NCI-H146 (cell line): ENCODE data around the gene PTGS1.
"Not testable (repeated sequence)": the region's sequence is repeated elsewhere in the genome, so short reads cannot be mapped to it uniquely, and the experiment has no call there.

ENCODE experiments used
- DNase-seq: peaks from one replicate; lab custom pipeline; 2025; lab: John Stamatoyannopoulos, UW

The PTGS1 gene

GRCh38 chr9:122370869-122371755, at the start of gene PTGS1:
Gene PTGS1 (plus strand): TSS chr9:122371024. CDS start chr9:122371085, 61 bp downstream.
- DNase-seq = peak; percentile 39

DNA sequence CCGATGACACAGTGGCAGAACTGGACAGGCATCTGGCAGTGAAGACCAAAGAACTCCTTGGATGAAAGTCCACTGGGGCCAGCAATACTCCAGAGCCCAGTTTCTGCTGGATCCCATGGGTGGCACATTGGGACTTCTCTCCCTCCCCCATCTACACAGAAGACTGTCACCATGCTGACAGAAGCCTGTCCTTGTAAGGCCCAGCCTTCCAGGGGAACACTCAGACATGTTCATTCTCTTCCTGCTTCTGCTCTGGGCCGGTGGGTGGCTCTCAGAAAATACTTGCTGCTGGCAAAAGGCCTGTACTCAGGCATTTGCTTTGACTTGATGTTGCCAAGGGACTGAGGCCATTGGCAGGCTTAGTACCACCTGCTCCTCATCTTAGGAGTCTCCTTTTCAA, 48.3 kb upstream of the PTGS1 start:
- no peak for DNase-seq

GRCh38 chr9:122324665-122325064, 46.2 kb upstream of the PTGS1 start:
- DNase-seq = not testable (repeated sequence)

DNA sequence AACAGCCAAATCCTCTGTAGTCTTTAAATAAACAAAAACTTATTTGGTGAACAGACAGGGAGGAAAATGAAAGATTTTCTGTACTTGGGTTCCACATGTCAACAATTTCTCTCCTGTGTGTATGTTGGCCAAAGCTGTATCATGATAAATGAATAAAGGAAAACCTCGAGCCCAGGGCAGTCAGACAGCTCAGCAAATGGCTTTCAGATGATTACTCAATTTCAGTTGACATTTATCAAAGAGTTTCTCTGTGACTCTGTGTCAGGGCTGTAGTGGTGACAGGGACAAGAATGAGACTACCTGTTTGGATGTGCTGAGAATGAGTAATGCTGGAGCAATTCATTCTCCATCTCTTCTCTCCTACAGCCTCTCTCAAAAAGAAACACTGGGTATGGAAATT, 45.7 kb upstream of the PTGS1 start:
- DNase-seq = no peak

GRCh38 chr9:122327175-122327574, 43.6 kb upstream of the PTGS1 start:
- DNase-seq = no peak

DNA sequence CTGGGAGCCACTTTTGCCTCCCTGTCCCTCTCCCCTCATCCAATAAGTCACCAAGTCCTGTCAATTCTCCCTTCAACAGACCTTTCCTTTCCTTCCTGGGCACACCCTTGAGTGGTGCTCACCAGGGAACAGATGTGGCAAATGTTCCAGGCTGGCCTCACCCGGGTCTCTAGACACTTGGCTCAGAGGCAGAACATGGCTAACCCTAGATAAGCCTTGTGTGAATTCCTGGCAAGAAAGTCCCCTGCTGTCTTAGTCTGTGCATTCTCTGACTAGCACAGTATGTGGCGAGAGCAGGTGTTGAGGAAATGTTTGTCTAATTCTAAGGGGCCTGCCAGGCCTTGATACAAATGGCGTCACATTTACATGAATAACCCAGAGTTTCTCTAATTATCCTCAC, 41.2 kb upstream of the PTGS1 start:
- peak; percentile 79 for DNase-seq

- not testable (repeated sequence) for DNase-seq
Observed at GRCh38 chr9:122330466-122330865, 40.4 kb upstream of the PTGS1 start.

DNA sequence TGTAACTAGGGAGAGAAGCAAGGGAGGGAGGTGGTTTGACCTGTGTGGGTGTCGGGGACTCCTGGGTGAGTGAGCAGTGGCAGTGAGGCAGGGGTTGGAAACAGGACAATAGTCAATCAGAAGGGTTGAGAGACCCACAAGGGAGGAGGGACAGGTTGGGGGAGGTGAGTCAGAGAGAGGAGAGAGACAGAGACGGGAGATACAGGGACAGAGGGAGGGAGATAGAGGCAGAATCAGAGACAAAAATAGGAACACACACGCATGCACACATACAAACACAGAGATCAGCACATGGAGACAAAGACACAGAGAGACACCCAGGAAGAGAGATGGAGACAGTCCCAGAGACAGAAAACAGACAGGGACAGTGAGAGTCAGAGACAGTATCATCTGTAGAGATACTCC, 39.3 kb upstream of the PTGS1 start:
- no peak for DNase-seq

DNA sequence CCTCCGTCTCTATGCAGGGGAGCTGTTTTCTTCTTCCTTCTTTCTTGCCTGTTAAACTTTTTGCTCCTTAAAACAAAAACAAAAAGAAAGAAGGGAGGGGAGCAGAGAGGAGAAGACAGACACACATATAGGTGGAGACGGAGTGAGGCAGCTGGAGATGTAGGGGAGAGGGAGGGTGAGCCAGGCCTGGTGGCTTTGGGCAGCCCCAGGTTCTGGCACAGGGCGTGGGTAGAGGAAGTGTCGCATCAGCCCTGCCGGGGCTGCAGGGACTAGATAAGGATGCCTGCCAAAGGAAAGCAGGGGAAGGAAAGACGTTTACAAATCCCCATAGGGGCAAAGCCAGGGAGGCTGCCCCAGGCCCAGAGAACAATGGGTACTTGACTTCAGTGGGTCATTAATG, 38.7 kb upstream of the PTGS1 start:
- DNase-seq = no peak

- DNase-seq = no peak
Observed at GRCh38 chr9:122332644-122333043, 38.2 kb upstream of the PTGS1 start.

DNA sequence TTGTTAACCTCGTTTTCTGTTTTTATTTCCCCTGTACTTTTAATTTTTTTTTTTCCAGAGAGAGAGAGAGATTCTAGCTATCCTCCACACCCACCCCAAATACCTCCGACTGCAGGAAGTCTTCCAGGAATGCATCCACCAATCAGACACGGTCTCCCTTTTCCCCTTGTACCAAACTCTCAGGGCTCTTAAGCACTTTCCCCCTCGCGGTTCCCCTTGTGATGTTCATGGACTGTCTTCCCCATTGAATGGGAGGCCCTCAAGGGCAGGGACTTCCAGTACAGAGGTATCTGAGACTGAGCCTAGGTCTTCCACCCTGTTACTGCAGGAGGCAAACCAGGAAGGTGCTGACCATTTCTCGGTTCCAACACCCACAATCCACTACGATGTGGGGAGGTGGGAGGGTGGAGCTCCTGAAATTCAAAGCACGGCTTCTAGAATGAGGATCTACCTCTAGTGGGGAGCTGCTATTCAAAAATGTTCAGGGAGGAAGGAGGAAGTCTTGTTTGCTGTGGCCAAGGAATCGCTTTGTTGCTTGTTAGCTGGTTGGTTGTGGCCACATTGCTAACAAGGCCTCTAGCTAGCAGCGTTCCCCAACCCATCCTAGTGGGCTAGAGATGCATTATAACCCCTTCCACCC, 37.5 kb upstream of the PTGS1 start:
- no peak for DNase-seq

GRCh38 chr9:122334916-122335315, 35.9 kb upstream of the PTGS1 start:
- DNase-seq = no peak

DNA sequence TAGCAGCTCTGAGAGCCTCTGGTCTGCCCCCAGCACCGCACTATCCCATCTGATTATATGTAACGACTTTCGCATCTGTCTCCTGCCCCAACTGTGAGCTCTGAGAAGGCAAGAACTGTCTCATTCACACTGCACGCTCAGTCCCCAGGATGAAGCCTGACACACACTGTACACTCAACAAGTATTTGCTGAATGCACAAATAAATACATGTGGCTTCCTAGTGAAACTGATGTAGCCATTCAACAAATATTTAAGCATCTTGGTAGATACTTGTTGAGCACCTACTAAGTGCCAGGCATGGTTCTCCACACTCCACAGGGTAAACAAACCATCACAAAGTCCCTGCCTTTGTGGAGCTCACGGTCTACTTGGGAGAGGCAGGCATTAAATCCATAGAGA, 34.6 kb upstream of the PTGS1 start:
- DNase-seq = no peak

DNA sequence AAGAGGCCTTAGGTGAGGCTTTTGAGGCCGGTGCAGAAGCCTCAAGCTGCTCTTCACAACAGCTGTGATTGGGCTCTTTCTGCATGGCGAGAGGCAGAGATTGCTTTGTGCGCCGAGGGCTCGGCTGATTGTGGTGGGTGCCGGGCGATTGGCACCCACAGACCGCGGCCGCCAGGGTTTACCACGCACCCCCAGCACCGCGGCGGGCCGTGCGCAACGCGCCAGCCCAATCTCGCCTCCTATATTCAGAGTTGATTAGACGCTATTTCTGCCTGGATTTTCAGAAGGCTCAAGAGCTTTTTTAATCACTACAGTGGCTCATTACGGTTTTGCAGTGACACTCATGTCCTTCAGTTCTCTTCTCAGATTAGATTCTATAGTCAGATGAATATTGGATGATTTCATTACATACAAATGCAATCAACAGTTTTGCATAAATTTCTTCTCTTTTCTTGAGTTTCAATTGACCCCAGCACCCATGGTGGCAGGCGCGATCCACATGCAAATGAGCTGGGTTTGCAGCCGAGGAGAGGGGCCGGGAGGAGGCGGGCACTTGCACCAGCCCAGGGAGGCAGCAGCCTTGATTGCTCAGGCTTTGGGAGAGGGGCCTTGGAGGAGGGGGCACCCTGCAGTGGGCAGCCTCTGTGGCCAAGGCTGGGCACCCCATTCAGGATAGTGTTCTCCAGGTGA, 33.8 kb upstream of the PTGS1 start:
- no peak for DNase-seq

- DNase-seq = peak; percentile 24
Observed at GRCh38 chr9:122337556-122337929, 33.3 kb upstream of the PTGS1 start.

- DNase-seq = no peak
Observed at GRCh38 chr9:122338536-122338935, 32.3 kb upstream of the PTGS1 start.

GRCh38 chr9:122338994-122339393, 31.8 kb upstream of the PTGS1 start:
- DNase-seq = no peak

GRCh38 chr9:122339579-122339978, 31.2 kb upstream of the PTGS1 start:
- no peak for DNase-seq

DNA sequence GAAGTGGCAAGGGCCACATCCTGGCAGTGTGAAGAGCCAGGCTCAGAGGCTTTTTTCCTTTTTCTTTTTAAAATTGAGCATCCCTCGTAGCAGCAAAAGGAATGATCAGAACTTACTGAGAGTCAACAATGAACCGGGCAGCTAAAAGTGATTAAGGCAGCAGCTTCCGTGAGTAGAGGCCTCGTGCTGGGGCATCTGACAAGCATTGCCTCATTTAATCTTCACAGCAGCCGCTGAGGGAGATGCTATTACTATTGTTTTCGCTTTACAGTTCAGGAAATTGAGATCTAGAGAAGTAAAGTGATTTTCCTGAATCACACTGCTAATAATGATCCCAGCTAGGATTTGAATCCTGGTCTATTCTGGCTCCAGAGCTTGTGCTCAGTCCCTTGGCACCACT, 30.7 kb upstream of the PTGS1 start:
- no peak for DNase-seq

DNA sequence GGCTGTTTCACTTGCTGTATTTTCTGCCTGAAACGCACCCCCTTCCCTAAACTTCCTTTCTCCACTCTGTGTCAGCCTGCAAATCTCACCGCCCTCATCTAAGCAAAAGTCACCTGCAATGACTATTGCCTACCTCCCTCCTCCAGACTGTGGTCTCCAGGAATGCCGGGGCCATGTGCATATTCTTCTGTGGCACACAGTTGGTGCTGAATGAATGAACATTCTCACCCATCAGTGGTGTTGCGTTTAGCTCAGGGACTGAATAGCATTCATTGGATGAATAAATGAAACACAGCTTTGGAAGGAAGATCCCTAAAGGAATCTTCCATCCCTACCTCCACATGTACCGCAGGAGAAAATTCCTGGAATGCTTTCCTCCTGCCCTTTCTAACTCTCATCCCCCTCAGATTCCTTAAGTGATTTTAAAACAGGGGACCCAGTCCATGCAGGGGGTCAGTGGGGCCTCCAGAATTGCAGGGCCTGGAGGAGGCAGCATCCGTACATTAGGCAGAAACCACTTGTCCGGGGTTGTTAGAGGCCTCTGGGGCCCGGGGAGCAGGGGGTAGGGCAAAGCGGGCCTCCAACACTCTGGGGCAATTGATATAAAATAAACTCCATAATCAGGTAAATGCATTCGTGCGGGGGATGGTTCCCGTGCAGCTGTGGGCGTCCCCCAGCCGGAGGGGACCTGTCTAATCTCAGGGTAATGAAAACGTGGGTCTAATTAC, 28.3 kb upstream of the PTGS1 start:
- no peak for DNase-seq

DNA sequence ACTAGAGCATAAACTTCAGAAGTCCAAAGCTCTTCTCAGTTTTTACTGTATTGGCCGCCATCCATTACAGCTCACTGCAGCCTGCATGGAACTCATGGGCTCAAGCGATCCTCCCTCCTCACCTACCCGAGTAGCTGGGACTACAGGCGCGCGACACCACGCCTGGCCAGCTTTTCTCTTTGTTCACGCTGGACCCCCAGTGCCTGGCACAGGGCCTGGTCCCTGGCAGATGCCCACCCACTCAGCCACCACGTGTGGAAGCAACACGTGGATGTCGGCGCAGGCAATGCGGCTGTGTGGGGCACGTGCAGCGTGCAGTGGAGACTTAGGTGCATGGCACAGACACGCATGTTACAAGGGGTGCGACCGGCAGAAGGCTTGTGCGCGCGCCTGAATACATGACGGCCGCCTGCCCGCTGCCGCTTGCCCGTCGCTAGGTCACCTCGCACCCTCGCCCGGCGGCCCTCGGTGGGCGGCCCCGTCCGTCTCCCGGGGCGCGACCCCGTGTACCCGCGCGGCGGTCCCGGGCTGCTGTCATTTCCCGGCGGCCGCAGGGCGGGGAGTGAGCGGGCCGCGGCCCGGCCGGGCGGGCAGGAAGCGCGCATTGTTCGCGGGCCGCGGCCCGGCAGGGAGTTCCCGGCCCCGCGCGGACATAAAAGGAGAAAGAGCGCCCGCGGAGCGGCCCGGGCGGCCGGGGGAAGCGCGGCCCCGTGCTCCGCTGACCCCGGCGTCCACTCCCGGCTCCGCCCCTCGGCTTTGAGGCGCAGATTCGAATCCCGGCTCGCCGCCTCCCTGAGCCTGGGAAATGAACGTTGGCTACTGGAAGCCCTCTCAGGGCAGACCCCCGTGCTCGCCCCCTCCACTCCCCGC, 24.1 kb upstream of the PTGS1 start:
- peak; percentile 57 for DNase-seq
